Measurements from ENCODE around the gene CELA1.
A peak's percentile ranks its signal among the peaks of the same experiment; 100 is the strongest.
"Not testable (repeated sequence)": the region's sequence is repeated elsewhere in the genome, so short reads cannot be mapped to it uniquely, and the experiment has no call there.

The CELA1 gene

DNA sequence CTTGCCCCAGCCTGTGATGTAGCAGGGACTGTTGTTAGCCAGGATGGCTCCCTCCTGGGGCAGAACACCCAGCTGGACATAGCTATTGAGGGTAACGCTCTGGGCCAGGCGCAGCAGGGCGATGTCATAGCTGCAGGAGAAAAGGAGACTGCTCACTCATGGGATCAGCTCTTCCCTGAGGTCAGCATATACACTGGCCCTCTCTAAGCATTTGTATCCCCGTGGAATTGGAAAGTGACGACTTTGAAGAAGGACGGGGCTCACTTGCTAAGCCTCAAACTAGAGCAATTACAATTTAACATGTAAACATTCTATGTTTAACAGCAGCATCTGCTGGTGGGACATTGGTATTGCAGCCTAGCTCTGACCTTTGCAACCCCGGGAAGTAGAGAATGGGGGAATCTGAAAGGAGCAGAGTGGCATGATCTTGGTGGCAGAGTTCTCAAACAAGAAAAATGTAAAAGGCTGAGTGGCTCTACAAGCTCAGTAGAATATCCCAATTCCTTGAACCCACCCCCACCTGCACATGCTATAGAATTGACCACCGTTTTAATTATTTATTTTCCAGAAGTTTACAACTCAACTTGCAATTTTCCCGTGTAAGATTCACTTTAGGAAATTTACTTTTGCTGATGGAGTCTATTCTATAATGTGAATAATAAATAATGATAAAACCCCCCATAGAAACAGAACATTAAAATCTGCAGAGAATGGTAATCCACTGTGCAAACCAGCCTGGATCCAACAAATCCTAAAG is 5.0 kb downstream of the CELA1 start:
- DNase-seq, result peak; percentile 57 to 82

DNA sequence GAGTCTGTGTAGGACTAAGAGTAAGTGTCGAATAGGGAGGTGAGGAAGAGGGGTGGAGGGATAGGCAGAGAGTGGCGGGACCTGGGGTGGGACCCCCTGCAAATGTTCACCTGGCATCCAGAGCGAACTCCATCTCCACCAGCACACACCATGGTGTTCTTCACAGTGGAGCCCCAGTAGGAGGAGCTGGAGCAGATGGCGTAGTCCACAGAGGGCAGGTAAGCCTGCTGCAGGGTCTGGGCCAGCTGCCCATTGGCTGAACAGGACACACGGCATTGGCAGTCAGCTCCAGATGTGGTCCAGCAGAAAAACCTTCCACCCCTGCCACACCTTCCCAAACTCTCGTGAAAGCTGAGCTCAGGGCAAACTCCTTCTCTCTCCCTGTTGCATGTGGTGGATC is 6.7 kb downstream of the CELA1 start:
- no peak for DNase-seq

DNA sequence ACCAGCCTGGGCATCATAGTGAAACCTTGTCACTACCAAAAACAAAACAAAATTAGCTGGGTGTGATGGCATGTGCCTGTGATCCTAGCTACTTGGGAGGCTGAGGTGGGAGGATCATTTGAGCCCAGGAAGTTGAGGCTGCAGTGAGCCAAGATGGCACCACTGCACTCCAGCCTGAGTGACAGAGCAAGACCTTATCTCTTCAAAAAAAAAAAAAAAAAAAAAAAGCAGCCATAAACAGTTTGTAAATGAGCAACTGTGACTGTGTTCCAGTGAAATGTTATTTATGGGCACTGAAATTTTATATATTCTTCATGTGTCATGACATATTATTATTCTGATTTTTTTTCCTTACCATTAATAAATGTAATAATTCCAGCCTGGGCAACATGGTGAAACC is 9.1 kb downstream of the CELA1 start:
- DNase-seq, result not testable (repeated sequence)

DNA sequence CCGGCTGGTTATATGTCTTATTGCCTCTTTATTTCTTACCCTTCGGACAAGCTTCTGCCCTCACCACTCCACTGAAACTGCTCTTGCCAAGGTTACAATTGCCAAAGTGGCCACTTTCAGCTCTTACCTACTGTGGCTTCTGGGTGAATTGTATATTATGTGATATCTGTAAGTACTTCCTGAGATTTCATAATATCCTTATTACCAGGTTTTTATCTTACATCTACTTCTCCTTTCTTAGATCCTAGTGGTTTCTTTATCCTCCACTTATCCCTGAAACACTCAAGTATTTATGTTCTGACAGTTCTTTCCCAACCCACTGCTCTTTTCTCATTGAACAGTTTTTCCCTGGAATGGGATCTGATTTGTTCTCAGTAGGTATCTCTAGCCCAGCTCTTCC is 10.5 kb downstream of the CELA1 start:
- no peak for DNase-seq

DNA sequence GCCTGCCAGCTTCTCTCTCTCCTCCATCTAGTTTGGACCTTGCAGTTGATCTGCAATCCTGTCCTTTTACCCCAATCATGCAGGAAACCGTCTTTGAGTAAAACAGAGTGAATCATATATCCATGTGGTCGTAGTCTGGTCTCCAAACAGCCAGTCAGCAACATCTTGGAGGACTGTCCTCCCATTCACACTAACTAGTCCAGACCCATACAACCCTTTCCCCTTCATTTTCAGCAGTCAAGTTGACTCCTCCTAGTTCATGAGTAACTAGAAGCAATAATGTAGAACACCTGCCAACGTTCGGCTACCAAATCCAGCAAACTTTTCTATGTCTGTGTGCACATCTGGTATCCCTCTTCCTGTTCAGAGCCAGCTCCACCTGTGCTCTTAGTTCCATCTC is 11.7 kb downstream of the CELA1 start:
- DNase-seq, result no peak

DNA sequence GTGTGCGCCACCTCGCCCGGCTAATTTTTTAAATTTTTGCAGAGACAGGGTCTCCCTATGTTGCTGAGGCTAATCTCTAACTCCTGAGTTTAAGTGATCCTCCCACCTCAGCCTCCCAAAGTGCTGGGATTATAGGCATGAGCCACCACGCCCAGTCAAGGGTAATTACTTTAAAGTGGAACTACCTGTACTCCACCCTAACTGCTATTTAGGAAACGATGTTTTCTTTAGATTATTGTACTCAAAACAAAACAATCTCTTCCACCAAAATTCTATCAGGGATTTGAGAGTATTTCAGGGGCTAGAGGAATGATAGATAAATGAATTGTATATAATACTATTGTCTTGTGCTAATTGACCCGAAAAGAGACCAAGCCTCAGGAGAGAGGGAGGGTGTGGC is 12.9 kb downstream of the CELA1 start:
- no peak for DNase-seq

DNA sequence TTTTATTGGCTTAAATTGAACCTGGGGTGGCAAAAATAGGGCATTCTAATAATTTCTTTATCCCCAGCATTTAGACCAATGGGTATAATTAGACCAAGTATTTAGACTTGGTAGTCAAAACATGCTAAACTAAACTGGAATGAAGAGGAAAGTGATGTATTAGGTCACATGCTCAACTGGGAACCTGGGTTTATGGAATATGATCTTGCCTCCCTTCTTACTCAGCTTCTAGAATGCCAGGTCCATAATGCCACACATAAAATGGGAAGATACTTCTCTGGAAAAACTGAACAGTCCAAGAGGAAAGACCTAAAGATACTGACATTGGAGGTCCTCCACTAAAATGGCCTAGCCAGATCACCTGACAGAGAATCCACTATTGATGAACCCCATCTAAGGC is 16.3 kb downstream of the CELA1 start:
- no peak for DNase-seq

DNA sequence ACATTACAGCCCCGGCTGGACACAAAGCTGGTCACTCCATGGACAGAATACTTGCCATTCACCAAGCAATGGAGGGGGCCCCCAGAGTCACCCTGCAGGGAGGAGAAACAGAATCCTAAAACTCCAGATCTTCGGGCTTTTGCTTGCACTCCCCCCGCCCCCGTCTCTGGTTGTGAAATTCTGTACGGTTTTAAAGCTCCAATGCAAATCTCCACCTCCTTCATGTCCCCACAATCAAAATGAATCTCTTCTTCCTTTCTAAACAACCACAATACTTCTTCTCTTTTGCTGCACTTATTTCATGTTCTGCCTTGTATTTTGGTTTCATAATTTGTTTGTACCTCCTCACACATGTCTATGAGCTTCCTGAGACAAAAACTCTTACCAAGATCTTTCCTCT is 16.7 kb downstream of the CELA1 start:
- no peak for DNase-seq

DNA sequence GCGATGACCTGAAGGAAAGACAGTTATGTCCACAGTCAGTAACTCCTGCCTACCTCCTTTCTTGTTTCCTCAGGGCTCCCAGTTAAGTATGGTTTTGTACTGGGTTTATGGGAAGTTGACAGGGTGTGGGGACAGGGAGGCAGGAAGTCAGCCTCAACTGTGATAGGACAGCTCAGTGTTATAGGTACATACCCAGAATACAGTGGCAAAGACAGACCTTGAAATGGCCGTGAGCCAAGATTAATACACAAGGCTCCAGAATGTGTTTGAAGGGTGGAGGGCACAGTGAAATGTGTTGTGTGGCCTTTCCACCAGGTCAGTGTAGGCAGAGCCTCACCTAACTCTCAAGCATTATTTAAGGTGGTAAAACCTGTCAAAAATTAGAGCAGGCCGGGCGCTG is 17.9 kb downstream of the CELA1 start:
- DNase-seq, result no peak

DNA sequence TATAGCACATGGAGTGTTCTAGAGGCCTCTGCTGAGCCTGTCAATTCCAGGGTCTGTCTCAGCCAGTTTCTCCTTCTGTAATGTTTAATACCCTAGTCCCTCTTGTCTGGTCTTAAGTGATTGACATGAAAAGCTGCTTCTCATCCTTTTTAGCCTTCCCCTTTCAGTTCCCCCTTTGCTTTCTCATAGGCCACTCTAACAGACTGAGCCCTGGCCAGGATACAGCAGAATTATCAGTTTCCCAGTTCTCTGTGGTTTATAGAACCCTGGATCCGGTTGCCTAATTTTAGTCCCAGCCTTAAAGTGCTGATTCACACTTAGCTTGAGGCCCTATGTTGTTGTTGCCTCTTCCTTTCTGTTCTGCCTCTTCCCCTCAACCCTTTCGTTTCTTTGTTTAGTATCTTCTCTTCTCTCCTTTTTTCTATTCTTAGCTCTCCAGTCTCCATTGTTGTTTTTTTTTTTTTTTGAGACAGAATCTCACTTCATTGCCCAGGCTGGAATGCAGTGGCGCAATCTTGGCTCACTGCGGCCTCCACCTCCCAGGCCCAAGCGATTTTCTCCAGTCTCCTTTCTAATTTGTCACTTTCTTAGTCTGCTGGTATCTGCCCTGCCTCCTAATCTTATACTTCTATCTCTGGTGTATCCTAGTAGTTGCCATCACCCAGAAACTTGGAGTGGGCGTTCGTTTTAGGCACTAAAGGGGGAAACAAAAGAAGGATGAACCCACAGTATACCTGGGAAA is 19.6 kb downstream of the CELA1 start:
- peak; percentile 25 for DNase-seq

DNA sequence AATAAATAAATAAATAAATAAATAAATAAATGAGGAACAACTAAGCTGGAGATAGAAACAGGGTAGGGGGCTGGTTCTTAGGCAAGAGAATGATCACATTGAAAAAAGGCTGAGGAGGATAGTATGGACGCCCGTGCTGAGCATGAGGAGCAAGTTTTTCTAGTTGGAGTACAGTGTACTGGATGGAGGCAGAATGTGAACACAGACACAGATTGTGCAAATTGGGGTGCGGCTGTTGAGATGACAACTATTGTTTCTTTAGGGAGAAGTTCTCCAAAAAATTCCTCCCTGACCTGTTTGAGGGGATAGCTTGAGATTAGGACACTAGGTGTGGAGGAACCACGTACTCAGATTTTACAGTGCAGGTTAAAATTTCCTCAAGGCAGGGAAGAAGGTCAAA is 21.5 kb downstream of the CELA1 start:
- DNase-seq, result no peak

DNA sequence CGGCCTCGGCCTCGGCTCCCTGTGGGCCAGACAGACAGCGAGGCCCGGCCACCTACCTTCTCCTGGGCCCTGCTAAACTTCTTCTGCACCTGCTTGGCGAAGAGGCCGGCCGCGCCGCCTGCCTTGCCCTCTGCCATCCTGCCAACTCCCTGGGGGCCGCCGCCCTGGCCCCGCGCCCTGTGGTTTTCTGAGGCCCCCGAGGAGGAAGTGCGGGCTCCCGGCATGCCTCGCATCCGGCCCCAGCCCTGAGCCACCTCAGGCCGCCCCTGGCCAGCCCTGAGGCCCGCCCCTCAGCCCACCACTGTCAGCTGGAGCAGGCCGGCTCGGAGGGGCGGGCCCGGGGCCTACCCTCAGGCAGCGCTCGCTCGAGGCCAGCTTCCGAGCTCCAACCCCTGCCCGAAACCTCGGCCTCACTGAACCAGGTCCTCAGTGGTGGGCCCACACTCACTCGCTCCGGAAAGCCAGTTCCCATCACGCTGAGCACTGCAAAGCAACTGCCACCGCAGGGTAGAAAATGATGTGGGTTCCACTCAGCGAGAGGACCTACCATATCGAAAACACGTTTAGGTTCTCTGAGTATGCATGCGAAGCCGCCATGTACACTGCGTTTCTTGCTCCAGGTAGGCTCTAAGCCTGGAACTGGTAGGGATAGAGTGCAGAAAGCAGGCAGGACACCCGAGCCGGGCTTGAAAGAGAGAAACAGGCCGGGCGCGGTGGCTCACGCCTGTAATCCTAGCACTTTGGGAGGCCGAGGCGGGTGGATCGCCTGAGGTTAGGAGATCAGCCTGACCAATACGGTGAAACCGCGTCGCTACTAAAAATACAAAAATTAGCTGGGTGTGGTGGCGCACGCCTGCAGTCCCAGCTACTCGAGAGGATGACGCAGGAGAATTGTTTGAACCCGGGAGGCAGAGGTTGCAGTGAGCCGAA is 22.2 kb downstream of the CELA1 start, which contains the start of gene BIN2:
TSS of gene BIN2 (minus strand) at position 209 of the 930 bp plus-strand sequence. CDS start at position 137, 72 bp downstream.
- DNase-seq, result peak in 1 of 2 donors; percentile 16

DNA sequence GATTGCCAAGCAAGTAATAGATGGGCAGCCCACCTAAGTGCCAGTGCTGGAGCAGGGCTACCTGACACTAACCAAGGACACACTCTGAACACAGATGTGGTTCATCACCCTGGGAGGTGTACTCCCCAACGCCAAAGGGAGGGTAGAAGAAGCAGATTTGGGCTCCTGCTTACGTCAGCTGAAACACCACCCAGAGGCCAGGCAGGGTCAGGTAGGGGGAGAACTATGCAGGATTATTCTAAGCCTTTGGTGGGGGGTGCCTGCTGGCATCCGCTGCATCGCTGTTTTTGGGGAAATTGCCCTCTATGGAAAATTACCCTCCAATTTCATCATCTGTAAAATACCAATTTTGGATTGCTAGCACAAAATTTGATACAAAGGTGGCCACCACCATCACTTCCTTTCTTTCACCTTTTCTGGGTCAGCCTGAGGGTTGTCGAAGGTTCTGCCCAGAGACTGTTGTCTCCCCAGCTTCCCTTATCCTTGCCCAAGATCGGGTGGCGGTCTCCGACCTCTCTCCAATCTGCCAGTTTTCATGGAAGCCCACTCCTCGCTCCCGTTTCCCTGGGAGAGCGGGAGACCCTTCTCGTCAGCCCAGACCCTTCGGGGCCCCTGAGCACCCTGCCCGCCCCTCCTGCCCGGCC is 23.0 kb downstream of the CELA1 start:
- DNase-seq, result no peak

DNA sequence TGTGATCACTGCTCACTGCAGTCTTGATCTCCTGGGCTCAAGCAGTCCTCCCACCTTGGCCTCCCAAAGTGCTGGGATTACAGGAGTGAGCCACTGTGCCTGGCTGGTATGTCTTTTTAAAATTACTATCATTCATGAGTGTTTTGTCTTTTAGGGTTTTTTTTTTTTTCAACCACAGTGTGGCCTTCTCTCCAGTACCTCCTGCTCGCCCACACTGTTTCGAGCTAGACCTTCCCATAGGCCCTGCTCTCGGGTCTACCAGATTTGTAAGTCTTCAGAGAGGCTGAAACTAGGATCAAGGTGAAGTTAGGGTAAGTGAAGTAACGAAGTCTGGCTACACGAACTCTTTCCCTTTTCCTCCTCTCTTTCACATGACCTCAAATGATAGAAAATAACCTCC is 24.0 kb downstream of the CELA1 start:
- no peak for DNase-seq

DNA sequence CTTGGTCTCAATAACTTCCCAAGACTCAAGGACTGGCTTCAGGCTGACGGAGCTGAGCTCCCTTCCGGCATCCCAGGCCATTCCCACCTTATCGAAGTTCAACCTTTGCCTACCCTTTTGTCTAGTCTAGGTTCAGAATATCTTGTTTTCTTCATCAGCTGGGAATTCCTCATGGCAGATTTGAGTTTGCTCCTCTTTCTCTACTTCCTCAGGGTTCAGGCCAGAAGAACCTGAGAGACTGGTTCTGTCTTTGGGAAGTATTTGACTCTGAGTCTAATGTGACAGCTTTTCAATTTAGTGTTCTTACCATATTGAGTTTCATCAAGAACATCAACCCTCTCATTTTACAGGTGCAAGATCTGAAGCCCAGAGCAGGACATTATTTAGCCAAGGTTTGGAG is 24.6 kb downstream of the CELA1 start:
- DNase-seq, result no peak

DNA sequence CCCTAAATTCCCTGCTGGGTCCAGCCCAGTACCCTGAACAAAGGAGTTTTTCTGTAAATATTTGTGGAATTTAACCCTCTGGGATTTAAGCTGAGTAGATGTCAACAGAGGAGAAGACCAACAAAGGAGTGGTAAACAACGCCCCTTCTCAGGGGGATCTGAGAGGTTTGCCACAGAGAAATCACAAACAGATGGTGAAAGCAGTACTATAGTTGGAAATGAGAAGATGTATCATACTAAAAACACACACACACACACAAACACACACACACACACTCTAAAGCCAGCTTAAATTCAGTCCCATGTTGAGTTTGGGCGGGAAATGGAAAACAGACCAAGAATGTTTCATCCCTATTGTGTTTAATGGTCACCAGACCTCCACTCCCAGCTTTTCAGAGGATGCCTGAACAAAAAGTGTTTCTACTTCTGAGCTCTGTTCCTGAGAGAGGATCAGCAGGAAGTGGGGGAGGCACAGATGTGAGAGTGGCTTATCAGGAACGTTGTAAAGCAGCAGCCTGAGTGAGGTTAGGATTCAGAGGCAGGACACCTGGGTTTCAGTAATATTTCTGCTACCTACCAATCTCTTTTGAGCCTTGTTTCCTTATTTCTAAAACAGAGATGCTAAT is 25.7 kb downstream of the CELA1 start:
- DNase-seq, result no peak

DNA sequence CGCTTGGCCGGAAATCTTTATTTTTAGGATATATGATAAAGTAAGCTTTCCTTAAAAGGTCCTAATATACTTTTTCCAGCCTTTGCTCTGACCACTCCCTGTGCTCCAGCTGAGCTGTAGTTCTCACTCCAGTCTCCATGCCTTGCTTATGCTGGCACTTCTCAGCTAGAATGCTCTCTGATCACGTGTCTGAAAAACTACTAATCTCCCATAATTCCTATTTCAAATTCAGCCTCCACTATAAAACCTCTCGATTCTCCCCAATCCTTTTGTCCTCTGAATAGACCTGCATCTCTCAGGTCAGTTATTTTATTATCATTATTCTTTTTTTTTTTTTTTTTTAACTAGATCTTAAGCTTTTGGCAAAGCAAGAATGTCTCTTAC is 26.2 kb downstream of the CELA1 start:
- DNase-seq, result no peak

DNA sequence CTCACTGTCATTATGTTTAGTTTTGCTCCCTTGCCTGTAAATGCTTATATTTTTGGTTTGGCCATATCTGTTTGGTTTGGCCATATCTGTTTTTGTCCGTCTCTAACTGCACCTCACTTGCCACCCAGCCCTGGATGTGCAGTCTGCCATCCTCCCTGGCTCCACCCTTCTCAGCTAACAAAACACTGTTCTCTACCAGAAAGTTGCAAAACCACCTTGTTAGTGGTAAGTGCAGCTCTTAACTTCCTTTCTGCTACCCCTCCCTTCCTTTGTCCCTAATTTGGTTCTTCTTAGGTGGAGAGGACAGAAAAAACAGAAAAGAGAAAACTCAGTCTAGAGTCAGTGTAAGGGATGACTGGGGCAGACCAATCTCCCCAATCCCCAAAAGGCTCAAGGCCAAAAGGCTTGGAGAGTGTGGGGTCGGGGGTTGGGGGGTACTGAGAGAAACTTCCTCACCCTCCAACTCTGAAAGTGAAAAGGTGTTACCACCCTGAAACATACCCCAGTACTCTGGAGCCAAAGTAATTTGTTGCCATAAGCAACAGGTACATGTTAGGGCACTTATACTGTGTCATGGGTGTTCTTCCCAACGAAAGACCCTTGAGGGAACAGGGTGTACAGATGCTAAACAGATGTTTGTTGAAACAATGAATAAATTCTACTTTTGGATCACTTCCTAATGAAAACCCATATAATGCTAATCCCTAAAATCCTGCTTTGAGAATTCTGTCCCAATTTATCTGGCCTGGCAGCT is 27.5 kb downstream of the CELA1 start:
- no peak for DNase-seq

DNA sequence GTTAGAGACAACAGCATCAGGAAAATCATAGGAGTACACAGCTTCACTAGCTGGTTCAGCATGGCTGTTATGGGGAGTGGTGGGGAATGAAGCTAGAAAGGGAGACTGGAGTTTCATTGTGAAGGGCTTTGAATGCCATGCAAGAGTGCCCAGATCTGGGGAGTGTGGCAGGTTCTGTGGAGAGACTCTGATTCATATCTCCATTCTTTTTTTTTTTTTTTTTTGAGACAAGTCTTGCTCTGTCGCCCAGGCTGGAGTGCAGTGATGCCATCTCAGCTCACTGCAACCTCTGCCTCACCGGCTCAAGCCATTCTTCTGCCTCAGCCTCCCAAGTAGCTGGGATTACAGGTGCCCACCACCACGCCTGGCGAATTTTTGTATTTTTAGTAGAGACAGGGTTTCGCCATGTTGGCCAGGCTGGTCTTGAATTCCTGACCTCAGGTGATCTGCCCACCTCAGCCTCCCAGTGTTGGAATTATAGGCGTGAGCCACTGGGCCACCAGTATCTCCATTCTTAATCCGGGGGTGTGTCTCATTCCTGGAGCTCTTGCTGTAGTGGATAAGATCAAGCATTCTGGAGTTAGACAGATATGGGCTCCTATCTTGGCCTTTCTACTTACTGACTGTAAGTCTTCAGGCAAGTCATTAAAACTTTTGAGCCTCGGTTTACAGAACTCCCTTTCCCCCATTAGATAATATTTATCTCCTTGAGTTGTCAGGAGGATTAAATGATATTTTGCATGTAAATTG is 28.2 kb downstream of the CELA1 start:
- DNase-seq, result not testable (repeated sequence)

DNA sequence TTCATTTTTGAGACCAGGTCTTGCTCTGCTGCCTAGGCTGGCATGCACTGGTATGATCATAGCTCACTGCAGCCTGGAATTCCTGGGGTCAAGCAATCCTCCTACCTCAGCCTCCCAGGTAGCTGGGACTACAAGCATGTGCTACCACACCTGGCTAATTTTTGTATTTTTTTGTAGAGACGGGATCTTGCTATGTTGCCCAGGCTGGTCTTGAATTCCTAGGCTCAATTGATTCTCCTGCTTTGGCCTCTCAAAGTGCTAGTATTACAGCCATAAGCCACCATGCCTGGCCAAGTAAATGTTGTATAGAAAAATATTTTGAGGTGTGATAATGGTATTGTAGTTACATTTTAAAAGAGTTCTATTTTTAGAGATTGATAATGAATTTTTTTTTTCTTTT is 35.1 kb downstream of the CELA1 start:
- DNase-seq, result no peak
